Cardiac septum (tissue), 1 donor: ENCODE measurements around the gene ENO4. TPM values are rescaled to one million over a fixed set of nuclear protein-coding genes. Genes with fewer than 3 reads are reported as not detected.

Experiments used
- DNase-seq: peaks from one replicate; pipeline ENCODE4 v3.0.0-alpha.2; 2020; ENCODE audit warnings: low spot score
- intact Hi-C: fragments of 100-400 bp; cut with DNase I; formaldehyde crosslinking; loops from one replicate; pipeline ENCODE4 v1.14.0; 2022
- total RNA-seq: library from RNA; stranded (reverse); fragmentation: NEBNext Ultra II Directional; extraction: Animal tissue kit (Norgen Biotek cat#: 25700); gene quantifications from one replicate; pipeline ENCODE4 v1.2.1, GENCODE V29; 2021
- donor health status: DM: no; HTN: no; CAD: no.

The ENO4 gene
- total RNA-seq, 1 donor from 2014 or later: not detected

- DNase-seq: no peak
- intact Hi-C loops: no loop called here
These were observed 56.5 kb downstream of the ENO4 start for GRCh38 chr10:116905845-116906210.

- DNase-seq: no peak
- intact Hi-C loops: no loop called here
These were observed 58.1 kb downstream of the ENO4 start for GRCh38 chr10:116907245-116907987.

GRCh38 chr10:116909307-116909706, 60.0 kb downstream of the ENO4 start:
- intact Hi-C loops: no loop called here
- no peak for DNase-seq

DNA sequence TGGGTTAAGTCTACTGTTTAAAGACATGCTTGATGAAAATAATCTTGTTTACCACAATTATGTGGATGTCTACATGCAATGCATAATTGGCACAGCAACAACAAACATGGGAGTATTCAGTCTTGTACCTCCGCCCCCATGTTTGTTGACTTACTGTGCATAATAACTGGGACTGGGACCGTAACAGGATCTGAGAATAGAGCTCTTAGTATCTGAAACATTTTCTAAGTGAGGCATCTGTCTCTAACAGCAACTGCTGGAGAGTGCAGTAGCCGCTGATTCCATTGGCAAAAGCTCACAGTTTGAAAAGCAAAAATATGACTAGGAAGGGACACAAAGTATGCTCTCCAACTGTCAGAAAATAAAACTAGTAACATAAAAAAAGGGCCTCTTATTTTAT, 61.6 kb downstream of the ENO4 start:
- intact Hi-C loops: no loop called here
- DNase-seq: no peak

GRCh38 chr10:116912162-116912561, 62.9 kb downstream of the ENO4 start:
- DNase-seq: no peak
- intact Hi-C loops: no loop called here

- intact Hi-C loops: no loop called here
- DNase-seq: no peak
These were observed 64.4 kb downstream of the ENO4 start for GRCh38 chr10:116913695-116914094.

GRCh38 chr10:116915340-116915739, 66.0 kb downstream of the ENO4 start:
- no peak for DNase-seq
- intact Hi-C loops: no loop called here

DNA sequence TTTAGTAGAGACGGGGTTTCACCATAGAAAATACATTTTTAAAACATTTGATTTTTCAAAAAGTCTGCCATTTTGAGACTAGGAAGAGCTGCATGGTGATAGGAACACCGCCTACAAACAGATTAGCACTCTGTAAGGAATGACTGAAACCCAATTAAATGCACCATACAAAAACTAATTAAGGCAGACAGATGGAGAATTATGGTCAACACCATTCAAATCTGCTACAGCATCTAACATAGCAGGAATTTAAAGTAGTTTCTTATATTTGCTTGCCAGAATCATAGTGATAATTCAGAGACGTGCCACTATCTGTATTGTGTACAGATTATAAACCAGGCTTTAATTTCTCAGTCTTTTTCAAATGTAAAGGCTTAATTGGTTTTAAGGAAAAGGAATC, 68.2 kb downstream of the ENO4 start:
- DNase-seq: no peak
- intact Hi-C loops: no loop called here

DNA sequence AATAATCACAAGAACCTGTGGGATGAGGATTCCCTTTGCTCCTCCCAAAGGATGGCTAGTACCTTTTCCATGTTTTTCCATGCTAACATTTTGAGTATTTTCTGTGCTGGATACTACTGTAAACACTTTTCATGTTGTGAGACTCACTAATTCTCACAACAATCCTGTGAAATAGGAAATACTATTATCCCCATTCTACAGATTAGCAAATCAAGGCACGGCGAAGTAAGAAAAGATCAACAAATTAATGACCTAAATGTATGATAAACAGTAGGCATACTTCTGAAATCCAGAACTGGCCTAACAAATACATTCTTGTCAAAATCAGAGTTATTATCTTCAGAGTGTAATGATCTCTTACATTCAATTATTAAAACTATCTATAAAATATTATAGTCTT, 69.3 kb downstream of the ENO4 start:
- intact Hi-C loops: no loop called here
- no peak for DNase-seq

GRCh38 chr10:116919164-116919563, 69.9 kb downstream of the ENO4 start:
- intact Hi-C loops: no loop called here
- DNase-seq: no peak

DNA sequence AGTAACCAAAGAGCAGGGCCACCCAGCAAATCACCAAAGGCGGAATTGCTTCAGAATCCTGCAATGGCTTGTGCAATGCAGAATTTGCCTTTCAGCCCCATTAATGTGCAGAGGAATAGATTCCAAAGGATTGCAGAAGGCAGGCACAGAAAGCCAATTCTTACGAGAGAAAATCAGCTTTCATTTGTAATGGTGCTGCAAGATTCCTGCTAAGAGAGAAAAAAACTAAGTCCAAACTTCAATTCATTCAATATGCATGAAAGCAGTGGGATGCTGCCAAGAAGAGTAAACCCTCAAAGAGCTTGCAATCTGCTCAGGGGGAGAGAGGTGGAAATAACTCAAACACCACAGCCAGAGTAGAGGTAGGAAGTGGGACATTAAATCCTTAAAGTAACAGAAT, 70.4 kb downstream of the ENO4 start:
- intact Hi-C loops: no loop called here
- no peak for DNase-seq

GRCh38 chr10:116925056-116925455, 75.8 kb downstream of the ENO4 start:
- intact Hi-C loops: no loop called here
- DNase-seq: no peak

DNA sequence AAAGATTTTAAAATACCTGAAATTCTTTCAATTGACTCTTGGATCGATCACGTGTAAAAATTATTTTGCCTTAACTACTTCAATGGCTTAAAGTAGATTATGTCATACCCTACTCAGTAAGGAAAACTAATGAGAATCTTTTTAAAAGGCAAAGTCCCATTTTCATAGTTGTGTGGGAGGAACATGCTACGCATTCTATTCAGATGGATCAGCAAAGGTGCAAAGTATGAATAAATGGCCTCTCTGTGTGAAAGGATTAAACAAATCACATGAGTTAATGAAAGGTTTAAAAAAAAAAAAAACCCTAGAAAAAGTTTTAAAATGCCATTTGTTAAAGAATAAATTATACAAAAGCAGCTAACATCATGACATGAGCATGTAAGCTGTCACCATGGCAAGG, 77.1 kb downstream of the ENO4 start:
- no peak for DNase-seq
- intact Hi-C loops: no loop called here

DNA sequence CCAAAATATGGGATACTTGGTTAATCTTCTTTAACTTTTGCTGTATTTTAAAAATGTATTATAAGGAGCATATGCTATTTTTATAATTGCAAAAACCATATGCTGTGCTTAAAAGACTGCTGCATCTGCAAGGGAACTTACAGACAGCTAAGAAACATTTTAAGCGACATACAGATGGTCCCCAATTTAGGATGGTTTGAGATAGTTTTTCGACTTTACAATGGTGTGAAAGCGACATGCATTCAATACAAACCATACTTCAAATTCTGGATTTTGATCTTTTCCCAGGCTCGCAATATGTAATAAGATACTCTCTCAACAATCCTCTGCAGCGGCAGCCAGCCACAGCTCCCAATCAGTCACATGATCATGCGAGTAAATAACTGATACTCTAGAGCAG, 82.5 kb downstream of the ENO4 start:
- intact Hi-C loops: no loop called here
- no peak for DNase-seq

Other genes starting within 250 kb of the ENO4 start
- not detected for gene PNLIPRP2, start 228.5 kb upstream of the ENO4 start, total RNA-seq
- gene HSPA12A, start 106.9 kb upstream of the ENO4 start, total RNA-seq: 8.1 TPM
- 3.0 TPM for gene SHTN1, start 155.7 kb downstream of the ENO4 start, total RNA-seq